ENCODE data around the gene NUP93. TPM values are rescaled to one million over a fixed set of nuclear protein-coding genes. Genes with fewer than 3 reads are reported as not detected.
"Not testable (repeated sequence)": the region's sequence is repeated elsewhere in the genome, so short reads cannot be mapped to it uniquely, and the experiment has no call there.

NUP93 gene
- polyA plus RNA-seq, 4 donors, result 50.1 to 94.4 (median 79.9) TPM

- DNase-seq (ENCODE audit: low read depth in 4 of 4, low spot score in 3 of 4), result no peak
Observed at GRCh38 chr16:56810954-56811353, 81.0 kb downstream of the NUP93 start.

- DNase-seq (ENCODE audit: low read depth in 4 of 4, low spot score in 3 of 4), result not testable (repeated sequence)
Observed at GRCh38 chr16:56811602-56812001, 81.7 kb downstream of the NUP93 start.

- DNase-seq (ENCODE audit: low read depth in 4 of 4, low spot score in 3 of 4), result no peak
Observed at GRCh38 chr16:56812884-56813283, 83.0 kb downstream of the NUP93 start.

DNA sequence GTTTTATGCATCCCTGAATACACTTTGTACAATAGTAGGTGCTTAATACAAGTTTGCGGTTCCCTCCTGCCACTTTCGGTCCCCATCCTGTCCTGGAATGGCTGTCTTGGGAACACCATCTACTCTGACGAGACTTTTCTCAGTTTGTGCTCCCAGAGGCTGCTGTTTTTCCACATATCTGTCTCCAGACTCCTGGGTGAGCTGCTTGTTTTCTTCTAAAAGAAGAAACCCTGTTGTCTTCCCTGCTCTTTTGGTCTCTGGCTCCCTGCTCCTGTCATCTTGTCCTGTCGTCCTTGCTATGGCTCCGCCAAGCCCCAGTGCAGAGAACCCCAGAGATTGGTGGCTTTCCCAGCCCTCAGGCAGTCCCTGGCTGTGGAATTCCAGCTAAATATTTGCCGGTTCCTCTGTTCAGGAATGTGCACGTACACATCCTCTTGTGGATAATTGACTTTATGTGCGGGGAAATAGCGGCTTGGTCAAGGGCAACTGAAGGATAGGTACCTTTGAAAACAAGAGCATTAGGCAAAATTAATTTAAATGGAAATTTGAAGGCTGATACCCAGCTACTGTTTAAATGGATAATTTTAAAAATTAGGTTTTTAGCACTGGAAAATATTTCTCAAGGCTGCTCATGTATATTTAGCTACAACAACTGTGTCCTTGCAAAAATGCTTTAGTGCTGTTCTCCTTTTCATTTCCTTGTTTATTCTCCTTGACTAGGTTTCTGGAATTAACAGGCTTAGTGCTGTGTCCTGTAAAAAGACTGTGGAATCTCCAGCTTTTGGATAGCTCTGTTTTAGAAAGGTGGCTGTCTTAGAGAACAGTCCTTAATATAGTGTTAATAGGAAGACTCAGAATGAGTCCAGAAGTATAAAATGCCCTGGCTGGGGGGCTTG is 84.9 kb downstream of the NUP93 start:
- peak in 3 of 4 donors; percentile 9 to 22 (median 12) for DNase-seq (ENCODE audit: low read depth in 4 of 4, low spot score in 3 of 4)

DNA sequence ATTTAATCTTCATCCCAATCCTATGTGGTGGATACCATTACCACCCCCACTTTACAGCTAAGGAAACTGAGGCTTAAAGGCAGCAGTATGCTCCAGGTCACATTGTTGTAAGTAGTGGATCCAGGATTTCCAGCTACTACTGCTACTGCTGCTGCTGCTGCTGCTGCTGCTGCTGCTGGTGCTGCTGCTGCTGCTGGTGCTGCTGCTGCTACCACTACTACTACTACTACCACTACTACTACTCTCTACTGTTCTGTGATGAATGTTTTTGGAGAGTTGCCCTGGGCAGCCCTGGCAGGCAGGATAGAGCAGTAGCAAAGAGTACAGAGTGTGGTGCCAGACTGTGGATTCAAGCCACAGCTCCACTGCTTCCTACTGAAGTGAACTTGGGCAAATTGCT is 85.8 kb downstream of the NUP93 start:
- no peak for DNase-seq (ENCODE audit: low read depth in 4 of 4, low spot score in 3 of 4)

DNA sequence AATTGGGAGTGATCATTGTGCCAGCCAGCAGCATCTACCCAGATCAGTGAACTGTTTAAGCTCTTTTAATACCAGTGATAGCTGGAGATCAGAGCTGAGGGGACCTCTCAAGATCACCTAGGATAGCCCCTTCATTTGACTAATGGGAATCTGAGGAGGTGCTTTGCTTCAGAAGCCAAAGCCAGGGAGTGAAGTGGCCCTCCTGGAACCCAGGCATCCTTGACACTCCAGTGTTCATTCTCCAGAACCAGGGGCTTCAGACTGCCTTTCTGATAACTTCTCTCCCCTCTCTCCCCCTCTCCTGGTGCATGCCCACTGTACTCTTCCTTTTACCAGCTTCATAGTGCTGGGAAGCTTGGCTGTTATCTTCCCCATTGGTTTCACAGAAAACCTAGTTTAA is 87.1 kb downstream of the NUP93 start:
- no peak for DNase-seq (ENCODE audit: low read depth in 4 of 4, low spot score in 3 of 4)

GRCh38 chr16:56817938-56818337 is 88.0 kb downstream of the NUP93 start:
- no peak for DNase-seq (ENCODE audit: low read depth in 4 of 4, low spot score in 3 of 4)

DNA sequence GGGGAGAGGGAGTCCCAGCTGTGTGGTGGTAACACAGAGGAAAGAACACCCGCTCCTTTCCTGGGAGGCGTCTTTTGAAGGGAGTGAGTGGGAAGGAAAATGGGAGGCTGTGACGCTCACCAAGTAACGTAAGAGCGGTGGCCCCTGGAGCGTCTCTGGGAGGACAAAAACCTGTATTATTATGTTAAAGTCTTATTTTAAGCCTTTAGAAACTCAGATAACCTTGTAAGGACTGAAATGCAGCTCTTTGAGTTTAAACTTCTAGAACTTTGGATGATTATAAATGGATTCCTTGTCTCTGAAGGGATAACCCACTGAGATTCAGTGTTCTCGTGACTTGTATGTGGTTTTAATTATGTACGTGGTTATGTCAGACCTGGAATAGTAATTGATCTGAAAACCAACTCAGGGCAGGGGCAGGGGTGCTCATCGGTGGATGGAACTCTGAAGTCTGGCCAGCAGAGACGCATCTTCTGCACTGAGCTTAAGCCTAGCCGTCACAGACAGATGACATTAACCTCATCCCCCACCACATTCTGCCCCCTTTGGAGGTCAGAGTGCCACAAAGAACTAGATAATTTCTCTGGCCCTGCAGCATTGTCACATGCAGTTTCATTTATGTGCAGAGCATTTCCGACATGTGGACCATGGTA is 93.3 kb downstream of the NUP93 start:
- DNase-seq (ENCODE audit: low read depth in 4 of 4, low spot score in 3 of 4), result no peak

DNA sequence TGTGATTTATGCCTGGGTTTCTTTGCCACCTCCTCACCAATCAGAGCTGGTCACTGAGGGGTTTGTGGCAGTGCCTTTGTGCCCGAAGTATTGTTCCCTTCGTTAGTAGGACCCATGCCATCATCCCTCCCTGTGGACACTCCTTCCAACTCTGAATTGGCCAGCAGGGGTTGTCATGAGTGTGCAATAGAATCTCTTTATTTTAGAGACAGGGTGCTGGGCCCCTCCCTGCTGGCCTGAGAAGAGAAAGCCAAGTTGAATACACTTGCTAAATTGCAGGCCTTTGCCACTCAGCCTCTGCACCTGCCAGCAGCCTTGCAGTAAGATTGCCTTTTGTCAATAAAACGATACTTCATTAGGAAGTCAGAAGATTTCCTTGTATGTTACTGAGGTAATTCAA is 94.4 kb downstream of the NUP93 start:
- no peak for DNase-seq (ENCODE audit: low read depth in 4 of 4, low spot score in 3 of 4)

DNA sequence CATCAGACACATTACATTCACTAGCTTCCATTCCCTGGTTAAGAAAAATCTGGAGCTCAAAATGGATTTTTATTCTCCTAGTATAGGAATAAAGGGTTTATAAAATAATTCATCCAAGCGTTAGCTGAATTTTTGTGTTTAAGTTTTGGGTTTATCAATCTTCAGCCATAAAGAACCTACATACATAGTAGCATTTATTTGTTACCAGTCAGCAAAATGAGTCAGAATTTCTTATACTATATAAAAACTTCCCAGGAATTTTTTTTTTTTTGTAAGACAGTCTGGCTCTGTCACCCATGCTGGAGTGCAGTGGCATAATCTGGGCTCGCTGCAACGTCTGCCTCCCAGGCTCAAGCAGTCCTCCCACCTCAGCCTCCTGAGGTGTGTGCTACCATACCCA is 94.9 kb downstream of the NUP93 start:
- no peak for DNase-seq (ENCODE audit: low read depth in 4 of 4, low spot score in 3 of 4)

DNA sequence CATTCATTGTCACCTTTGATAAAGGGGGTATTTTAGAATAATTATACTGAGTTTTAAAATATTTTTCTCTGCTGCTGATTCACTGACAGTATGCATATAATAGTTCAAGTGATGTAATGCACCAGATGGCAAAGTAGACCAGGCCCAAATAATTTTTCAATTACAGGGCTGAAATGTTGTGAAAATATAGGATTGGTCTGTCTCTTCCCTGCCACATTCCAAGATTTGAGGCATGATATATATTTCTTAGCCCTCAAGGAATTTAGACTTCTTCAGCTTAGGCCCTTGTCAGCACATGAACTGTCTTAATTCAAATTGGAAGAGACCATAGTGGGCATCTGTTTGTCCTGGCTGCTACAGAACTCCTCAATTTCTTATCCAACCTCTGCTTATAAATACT is 95.9 kb downstream of the NUP93 start:
- no peak for DNase-seq (ENCODE audit: low read depth in 4 of 4, low spot score in 3 of 4)

- DNase-seq (ENCODE audit: low read depth in 4 of 4, low spot score in 3 of 4), result no peak
Observed at GRCh38 chr16:56828647-56829046, 98.7 kb downstream of the NUP93 start.

GRCh38 chr16:56830669-56831068 is 100.7 kb downstream of the NUP93 start:
- DNase-seq (ENCODE audit: low read depth in 4 of 4, low spot score in 3 of 4), result no peak

DNA sequence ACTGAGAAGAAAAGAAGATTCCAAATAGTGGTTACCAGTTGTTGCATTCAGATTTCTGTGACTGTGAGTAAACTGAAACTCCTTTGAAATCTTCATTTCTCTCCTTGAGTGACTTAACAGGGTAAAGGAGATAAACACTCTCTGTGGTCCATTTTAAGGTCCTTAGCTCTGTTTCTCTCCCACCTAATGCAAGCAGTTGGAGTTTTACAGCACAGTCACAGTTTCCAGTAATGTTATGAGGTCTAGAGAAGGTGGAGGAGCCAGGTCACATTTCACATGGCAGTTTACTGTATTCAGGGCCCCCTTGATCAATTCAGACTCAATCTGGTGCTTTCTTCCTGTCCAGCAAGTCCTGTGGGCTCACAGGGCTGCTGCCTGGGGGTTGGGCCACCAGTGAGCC is 102.8 kb downstream of the NUP93 start:
- DNase-seq (ENCODE audit: low read depth in 4 of 4, low spot score in 3 of 4), result no peak

- no peak for DNase-seq (ENCODE audit: low read depth in 4 of 4, low spot score in 3 of 4)
Observed at GRCh38 chr16:56833243-56833970, 103.5 kb downstream of the NUP93 start.

- DNase-seq (ENCODE audit: low read depth in 4 of 4, low spot score in 3 of 4), result no peak
Observed at GRCh38 chr16:56835320-56835719, 105.4 kb downstream of the NUP93 start.

DNA sequence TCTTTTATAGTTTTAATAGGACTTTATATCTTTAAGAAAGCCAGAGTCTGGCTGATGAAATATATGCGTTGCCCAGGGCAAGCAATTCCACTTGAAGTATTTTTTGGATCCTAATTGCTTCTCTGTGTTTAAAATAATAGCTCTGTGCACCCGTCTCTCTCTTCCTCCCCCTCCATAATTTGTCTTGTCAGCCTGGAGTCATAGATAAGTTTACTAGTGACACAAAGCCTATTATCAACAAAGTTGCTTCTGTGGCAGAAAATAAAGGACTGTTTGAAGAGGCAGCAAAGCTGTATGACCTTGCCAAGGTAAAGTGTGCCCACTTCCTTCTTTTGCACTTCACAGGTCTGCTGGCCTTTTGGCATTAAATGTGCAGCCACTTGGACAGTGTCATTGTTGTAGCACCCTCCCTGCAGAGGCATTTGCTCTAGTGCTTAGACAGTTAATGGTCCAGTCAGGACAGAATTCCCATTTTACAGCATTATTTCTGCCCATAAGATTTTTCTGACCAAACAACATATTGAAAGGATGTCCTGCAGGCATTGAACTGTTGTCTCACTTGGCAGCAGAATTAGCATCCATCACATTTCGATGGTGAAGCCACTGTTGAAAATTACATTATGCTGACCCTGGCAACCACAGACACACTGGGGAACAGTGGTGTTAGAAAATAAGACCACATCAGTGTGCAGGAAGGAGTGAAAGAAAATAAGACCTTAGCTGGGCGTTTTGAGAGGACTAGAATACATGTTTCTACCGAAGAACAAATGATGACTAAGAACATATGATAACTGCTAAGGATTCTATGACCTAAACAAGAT is 106.7 kb downstream of the NUP93 start:
- DNase-seq (ENCODE audit: low read depth in 4 of 4, low spot score in 3 of 4), result no peak

GRCh38 chr16:56838622-56839337 is 108.9 kb downstream of the NUP93 start:
- DNase-seq (ENCODE audit: low read depth in 4 of 4, low spot score in 3 of 4), result no peak

DNA sequence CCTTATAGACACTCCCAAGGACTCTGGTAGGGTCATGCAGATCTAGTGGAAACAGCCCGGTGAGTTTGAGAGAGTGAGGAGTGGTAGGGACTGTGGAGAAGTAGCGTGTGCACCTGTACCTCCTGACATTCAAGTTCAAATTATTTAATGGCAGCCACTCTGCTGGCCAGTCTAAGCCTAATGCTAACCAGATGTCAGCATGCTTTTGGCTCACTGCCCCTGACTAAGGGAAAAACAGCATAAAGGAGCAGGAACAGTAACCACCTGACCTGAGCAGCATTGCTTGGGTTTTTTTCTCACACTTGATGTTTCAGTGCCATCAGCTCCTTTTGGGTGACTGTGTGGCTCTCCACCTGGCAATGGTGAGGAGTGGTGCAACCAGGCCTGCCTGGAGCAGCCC is 111.3 kb downstream of the NUP93 start:
- DNase-seq (ENCODE audit: low read depth in 4 of 4, low spot score in 3 of 4), result no peak

DNA sequence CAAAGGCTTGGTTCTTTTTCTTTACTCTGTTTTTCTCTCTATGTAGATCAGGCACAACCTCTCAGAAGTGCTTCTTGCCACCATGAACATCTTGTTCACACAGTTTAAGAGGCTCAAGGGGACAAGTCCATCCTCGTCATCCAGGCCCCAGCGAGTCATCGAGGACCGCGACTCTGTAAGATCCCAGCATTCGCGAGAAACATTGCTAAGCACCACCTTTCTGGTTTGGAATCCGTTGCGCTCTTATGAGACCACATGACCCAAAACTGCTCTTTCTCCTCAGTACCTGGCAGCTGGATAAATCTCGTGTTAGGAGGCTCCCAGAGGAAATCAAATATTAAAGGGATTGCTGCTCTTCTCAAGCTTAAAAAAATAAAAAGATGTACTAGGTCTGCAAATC is 111.7 kb downstream of the NUP93 start:
- DNase-seq (ENCODE audit: low read depth in 4 of 4, low spot score in 3 of 4), result no peak

All from left renal pelvis (tissue), 4 donors.